Measurements from ENCODE around the gene KIFAP3. TPM values are rescaled to one million over a fixed set of nuclear protein-coding genes. Genes with fewer than 3 reads are reported as not detected.

KIFAP3 gene
- total RNA-seq, 1 experiment from 2014 or later: 3.8 TPM

DNA sequence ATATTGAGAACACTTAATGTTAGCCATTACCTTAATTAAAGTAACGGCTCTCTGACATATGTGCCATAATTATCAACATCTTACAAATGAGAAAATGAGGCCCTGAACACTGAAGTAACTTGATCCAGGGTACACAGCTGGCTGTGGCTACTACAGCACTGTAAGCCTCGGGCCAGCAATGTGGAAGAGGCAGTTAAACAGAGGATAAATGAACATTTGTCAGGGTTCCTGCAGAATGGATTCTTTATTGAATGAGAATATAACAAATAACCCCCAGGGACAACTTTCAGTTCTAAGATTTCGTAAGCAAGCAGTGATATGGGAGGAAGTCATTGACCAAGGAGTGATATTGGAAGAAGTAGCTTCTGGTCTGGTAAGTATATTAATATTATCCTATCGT lies 110.3 kb downstream of the KIFAP3 start:
- no peak overlapping the region for H3K18ac ChIP-seq (ENCODE audit: insufficient read length, low read depth, low read length)
- H3K79me2 ChIP-seq (ENCODE audit: insufficient read depth, low read length): no peaks in the 10 kb centered on the region
- H2AFZ ChIP-seq (ENCODE audit: low read length): no peak overlapping the region
- no peak for DNase-seq
- Mint-ChIP-seq H3K36me3 (ENCODE audit: insufficient read depth in 1 of 3, low read depth in 3 of 3) (no peaks in the 10 kb centered on the region), H3K4me1 (no peaks in the 10 kb centered on the region), H3K27ac (no peak overlapping the region; a peak in 1 of 7 replicates), H3K27me3 (ENCODE audit: low read depth) (no peaks in the 10 kb centered on the region), H3K9me3 (no peaks in the 10 kb centered on the region), H3K4me3 (no peak overlapping the region)
- no peak overlapping the region for H2BK120ac ChIP-seq (ENCODE audit: low read depth, low read length, poor library complexity, severe bottlenecking)
- no peak overlapping the region for H2BK15ac ChIP-seq (ENCODE audit: low read depth, low read length)
- no peak overlapping the region for H3K4me2 ChIP-seq (ENCODE audit: insufficient read depth, insufficient read length, low read length)
- H3K9me3 ChIP-seq (ENCODE audit: control insufficient read depth, low read depth, low read length): no peaks in the 10 kb centered on the region
- TF ChIP-seq, protein P1, sequence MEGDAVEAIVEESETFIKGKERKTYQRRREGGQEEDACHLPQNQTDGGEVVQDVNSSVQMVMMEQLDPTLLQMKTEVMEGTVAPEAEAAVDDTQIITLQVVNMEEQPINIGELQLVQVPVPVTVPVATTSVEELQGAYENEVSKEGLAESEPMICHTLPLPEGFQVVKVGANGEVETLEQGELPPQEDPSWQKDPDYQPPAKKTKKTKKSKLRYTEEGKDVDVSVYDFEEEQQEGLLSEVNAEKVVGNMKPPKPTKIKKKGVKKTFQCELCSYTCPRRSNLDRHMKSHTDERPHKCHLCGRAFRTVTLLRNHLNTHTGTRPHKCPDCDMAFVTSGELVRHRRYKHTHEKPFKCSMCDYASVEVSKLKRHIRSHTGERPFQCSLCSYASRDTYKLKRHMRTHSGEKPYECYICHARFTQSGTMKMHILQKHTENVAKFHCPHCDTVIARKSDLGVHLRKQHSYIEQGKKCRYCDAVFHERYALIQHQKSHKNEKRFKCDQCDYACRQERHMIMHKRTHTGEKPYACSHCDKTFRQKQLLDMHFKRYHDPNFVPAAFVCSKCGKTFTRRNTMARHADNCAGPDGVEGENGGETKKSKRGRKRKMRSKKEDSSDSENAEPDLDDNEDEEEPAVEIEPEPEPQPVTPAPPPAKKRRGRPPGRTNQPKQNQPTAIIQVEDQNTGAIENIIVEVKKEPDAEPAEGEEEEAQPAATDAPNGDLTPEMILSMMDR (conservative IDR thresholded peaks at IDR 0.05): no peak
- H3K9ac ChIP-seq (ENCODE audit: extremely low read depth, insufficient read length, low read length): no peak overlapping the region
- no peak overlapping the region for H4K8ac ChIP-seq (replicated peaks; ENCODE audit: insufficient read length, low read depth, low read length)
- no peak overlapping the region for H2BK5ac ChIP-seq (ENCODE audit: insufficient read length, low read length)
- H3T11ph ChIP-seq (ENCODE audit: low read length): no peak overlapping the region
- no peak overlapping the region for H3K56ac ChIP-seq (ENCODE audit: insufficient read length, low read depth, low read length)
- H4K20me1 ChIP-seq (ENCODE audit: control insufficient read depth, insufficient read depth, insufficient read length): no peaks in the 10 kb centered on the region
- no peaks in the 10 kb centered on the region for H3K23me2 ChIP-seq (ENCODE audit: insufficient read length, low read depth, low read length, poor library complexity, severe bottlenecking)
- no peak overlapping the region for H2BK12ac ChIP-seq (ENCODE audit: insufficient read length, low read depth, low read length)
- H3K79me1 ChIP-seq (ENCODE audit: insufficient read depth, low read depth, low read length, poor library complexity, severe bottlenecking): no peaks in the 10 kb centered on the region
- no peak overlapping the region for H3K4ac ChIP-seq (ENCODE audit: low read depth, low read length)
- H4K5ac ChIP-seq (ENCODE audit: insufficient read length, low read depth, low read length): no peak overlapping the region
- no peaks in the 10 kb centered on the region for H3K27me3 ChIP-seq (ENCODE audit: insufficient read depth, low read length)
- no peak overlapping the region for H2BK20ac ChIP-seq (ENCODE audit: low read depth, low read length, poor library complexity, severe bottlenecking)
- H3K4me1 ChIP-seq (ENCODE audit: insufficient read depth, low read length): no peaks in the 10 kb centered on the region
- no peak overlapping the region for H3K14ac ChIP-seq (ENCODE audit: insufficient read depth, low read length)
- H3K23ac ChIP-seq (ENCODE audit: insufficient read length, low read depth, low read length): no peak overlapping the region
- H3K27ac ChIP-seq (ENCODE audit: insufficient read length, low read depth, low read length): no peak overlapping the region
- no peak overlapping the region for H4K91ac ChIP-seq (ENCODE audit: insufficient read length, low read depth, low read length)
- no peak overlapping the region for H2AK5ac ChIP-seq (ENCODE audit: insufficient read length, low read length)
- no CpG with 5 or more reads among the region's 4 CpGs for WGBS (ENCODE audit: extremely low coverage, insufficient read length, low lambda C conversion rate)

Data from H9 (cell line).